ENCODE measurements around the gene PXDN.
"Not testable (repeated sequence)": the region's sequence is repeated elsewhere in the genome, so short reads cannot be mapped to it uniquely, and the experiment has no call there.

Gene PXDN

DNA sequence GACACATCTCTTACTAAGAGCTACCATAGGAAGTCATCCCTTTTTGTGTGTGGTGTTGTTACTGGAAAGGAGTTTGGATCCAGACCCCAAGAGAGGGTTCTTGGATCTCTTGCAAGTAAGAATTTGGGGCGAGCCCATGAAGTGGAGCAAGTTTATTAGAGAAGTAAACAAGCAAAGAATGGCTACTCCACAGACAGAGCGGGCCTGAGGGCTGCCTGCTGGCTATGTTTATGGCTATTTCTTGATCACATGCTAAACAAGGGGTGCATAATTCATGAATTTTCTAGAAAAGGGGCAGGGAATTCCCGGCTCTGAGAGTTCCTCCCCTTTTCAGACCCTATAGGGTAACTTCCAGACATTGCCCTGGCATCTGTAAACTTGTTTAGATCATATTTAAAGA, 30.6 kb upstream of the PXDN start:
- DNase-seq (ENCODE audit: low read depth), result no peak

DNA sequence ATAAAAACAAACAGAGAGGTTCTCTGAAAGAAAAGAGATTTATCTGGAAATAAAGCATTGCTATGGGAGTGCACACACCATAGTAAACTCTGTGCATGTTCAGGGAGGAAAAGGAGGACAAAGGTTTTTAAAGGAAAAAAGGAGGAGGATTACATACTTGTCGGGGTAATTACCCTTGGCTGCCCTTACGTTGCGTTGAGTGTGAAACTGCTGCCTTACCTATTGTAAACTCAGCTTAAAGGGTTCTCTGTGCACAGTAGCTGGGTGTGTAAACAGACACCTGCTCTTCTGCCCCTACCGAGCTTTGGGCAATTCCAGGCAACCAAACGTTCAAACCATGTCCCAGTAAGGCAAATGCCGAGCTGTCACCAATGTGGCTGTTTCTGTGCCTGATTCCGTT, 29.6 kb upstream of the PXDN start:
- DNase-seq (ENCODE audit: low read depth), result no peak

DNA sequence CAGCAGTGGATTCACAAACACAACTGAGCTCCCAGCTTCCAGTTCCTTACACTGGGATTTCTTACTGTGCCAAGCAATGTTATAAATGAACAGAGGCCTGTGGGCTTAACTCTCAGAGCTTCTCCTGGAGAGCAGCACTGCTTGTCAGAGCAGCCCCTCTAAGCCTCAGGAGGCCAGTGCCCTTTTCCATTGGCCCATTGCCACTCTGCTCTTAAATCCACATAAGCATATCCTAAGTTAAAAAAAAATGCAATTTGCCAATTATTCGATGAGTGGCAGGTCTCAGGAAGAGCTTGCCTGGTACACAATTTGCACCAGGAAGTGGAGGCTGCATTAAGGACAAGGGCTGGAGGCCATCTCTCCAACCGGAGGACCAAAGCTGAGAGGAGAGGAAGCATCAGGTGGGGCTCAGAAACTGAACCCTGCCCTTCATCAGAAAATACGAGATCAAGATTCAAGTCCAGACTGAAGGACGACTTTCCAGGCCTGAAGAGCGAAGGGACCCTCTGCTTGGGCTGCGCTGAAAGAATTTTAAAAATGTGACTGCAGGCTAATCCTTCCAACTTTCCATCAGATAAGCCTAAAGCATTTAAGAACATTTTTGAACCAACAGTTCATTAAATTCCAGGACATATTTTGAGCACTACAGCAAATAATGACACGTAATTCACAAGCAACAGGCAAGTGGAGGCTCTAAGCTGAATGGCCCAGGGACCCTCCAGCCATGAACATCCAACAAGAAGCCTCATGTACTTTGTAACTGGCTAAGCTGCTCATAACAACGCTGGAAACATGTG, 28.4 kb upstream of the PXDN start:
- no peak for DNase-seq (ENCODE audit: low read depth)

DNA sequence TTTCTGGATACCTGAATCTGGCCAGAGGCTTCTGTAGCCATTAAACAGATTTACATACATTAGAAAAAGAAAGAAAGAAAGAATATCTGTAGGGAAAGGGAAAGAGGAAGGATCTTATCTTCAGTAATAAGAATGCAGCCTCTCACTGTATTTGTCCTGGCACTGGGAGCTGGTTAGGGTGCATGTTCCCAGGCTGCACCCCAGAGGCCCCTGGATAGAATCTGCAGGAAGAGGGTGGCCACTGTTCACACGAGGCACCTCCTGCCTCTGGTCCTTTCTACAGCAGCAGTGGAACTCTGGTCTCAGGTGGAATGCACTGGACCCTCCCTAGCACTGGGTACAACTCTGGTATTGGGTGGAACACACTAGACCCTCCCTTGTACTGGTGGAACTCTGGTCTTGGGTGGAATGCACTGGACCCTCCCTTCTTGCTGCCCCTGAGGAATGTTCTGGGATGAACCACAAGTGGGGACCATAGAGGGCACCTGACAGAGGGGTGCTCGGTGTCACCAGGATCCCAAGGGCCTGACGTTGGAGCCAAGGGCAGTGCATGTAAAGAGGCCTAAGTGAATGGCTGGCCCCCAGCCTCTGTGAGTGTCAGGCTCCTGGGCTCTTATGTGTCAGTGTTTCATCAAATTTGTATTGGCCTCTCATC, 27.4 kb upstream of the PXDN start:
- no peak for DNase-seq (ENCODE audit: low read depth)

DNA sequence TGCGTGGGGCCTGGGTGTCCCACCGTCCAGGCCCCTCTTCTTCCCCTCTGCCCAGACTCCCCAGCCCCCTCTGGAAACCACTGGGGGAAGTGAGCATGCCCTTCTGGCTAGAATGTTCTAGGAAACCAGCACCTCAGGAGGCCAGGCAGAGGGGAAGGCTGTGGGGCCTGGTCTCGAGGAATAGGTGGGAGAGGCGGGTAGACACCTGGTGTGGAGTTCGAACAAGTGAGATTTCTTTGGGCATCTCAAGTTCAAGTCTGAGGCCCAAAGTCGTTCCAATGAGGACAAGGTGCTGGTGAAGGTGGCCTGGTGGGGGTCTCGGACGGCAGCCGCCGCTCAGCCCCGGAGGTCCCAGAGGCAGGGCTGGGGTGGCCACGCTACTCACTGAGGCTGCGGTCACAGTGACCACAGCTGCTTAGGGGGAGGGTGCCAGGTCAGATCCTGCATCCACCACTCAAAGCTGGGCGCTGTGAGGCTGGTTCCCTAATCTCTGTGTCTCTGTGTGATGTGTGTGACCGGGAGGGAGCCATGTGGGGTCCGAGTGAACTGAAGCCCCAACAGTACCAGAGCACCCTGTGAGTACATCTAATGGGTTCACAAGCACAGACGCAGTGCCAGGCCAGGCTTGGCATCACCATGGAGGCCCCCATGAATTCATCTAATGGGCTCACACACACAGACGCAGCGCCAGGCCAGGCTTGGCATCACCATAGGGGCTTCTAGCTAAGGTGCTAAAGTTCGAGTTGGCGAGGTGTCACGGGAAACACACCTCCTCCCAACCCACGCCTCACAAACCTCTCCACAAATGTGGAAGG, 26.5 kb upstream of the PXDN start:
- DNase-seq (ENCODE audit: low read depth), result no peak

DNA sequence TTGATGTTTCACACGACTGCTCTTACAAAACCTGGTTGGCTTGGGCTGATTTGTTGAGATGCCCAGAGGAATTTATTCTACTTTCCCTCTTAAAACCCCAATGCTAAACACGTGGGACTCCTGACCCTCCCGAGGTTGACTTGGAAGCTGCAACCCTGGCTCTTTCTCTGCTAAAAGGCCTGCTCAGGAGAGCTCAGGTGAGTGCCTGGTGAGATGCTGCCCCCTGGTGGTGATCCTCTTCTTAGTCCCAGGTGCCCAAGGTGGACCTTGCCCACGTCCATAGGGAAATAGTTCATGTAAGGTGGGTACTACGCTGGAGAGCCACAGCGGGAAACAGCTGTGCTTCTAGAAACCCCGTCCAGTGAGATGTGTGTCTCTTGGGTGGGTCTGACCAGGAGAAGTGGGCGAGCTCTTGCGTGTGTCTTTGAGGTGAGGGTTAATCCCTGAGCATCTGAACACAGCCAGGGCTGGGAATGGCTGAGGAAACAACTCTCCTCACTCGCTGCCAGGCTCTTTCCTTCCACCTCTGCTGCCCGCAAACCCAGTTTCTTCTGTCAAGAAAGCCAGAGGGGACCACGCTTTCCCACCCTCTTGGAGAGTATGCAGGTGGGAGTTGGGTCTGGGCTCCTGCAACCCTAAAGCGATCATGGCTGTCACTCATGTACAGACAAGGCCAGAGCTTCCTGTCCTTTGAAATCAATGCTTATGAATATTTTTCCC, 25.5 kb upstream of the PXDN start:
- no peak for DNase-seq (ENCODE audit: low read depth)

DNA sequence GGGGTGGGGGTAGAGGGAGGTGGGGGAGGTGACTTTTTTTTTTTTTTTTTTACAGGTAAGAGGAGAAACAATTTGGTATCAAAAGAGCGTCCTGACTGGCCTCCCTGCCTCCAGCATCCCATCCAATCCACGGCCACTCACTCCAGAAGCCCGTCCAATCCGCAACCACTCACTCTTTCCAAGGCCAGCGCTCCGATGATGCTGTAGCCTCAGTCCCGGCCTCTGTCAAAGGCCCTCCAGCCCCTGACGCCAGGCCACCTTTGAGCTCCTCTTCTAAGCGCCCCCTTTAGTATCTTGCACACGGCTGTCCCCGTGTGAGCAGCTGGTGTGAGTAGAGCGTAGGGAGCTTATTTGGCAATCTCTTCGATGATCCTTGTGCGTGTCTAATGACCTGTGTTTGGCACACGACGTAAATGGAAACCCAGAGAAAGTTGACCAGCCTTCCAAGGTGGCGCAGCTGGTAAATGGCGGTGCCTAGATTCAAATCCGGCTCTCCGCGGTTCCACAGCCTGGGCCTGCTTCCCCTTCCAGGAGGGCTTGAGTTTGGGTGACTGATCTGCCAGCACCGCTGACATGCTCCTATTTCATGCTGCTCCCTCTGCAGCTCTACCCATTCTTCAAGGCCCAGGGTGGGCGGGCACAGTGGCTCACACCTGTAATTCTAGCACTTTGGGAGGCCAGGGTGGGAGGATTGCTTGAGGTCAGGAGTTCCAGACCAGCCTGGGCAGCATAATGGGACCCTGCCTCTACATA, 23.8 kb upstream of the PXDN start:
- no peak for DNase-seq (ENCODE audit: low read depth)

DNA sequence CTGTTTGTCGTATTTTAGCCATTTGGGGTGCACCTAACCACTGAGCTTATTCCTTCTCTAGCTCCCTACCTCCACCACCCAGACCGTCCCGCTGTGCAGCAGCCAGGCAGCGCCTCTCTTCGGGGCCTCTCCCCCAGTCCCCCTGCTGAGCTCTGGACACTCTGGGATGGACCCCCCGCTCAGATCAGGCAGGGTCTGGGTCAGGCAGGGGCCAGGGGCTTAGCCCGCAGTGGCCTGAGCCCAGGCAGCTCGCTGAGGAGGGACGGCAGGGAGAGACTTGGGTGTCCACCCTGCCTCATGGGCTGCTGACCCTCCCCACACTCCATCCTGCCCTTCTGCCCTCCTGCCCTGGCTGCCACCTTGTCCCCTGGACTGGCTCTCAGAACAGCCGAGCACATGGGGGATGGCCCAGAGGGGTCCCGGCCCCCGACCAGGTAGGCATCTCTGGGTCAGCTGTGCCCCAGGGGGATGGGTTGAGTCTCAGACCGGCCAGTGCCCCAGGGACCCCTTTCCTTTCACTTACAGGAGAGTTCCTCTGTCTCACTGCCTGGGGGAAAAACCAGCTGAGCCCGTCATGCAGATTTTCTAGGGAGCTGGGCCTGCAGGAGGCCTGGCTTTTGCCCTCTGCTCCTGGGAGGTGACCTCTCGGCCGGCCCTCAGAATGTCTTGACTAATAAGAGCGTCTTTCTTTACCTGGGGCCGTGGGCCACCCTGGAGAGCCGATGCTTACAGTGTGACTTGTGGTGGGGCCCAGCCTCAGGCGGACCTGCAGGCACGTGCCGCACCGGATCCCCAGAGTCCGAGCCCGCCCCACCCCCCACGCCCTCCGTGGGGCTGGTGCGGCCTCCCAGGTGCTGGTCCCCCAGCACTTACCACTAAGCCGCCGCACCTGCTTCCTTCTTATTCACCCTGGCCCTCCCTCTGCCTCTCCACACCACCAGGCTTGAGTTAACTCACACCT, 22.8 kb upstream of the PXDN start:
- no peak for DNase-seq (ENCODE audit: low read depth)

DNA sequence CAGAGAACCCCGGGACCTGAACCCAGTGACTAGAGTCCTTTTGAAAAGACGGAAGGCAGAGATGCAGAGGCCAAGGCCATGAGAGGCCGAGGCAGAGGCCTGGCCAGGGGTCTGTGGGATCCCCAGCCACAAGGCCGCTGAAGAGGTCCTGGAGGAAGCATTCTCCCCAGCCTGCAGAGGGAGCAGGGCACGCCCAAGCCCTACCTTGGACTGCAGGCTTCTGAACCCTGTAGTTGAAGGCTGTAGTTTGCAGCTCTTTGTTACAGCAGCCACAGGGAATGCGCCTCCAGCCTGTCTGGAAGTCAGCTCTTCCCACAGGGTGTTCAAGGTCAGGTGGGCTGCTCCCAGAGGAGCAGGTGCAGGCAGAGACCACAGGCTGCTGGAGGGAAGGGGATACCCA, 22.1 kb upstream of the PXDN start:
- no peak for DNase-seq (ENCODE audit: low read depth)

DNA sequence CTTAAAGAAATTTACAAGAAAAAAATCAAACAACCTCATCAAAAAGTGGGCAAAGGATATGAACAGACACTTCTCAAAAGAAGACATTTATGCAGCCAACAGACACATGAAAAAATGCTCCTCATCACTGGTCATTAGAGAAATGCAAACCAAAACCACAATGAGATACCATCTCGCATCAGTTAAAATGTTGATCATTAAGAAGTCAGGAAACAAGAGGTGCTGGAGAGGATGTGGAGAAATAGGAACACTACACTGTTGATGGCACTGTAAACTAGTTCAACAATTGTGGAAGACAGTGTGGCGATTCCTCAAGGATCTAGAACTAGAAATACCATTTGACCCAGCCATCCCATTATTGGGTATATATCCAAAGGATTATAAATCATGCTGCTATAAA, 20.9 kb upstream of the PXDN start:
- DNase-seq (ENCODE audit: low read depth), result not testable (repeated sequence)

DNA sequence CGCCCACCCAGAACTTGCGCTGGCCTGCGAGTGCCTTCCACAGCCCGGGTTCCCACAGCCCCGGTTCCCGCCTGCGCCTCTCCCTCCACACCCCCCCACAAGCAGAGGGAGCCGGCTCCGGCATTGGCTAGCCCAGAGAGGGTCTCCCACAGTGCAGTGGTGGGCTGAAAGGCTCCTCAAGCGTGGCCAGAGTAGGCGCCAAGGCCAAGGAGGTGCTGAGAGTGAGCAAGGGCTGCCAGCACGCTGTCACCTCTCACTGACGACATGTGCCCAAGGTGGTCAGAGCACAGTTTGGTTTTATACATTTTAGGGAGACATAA, 15.3 kb upstream of the PXDN start:
- DNase-seq (ENCODE audit: low read depth), result no peak

DNA sequence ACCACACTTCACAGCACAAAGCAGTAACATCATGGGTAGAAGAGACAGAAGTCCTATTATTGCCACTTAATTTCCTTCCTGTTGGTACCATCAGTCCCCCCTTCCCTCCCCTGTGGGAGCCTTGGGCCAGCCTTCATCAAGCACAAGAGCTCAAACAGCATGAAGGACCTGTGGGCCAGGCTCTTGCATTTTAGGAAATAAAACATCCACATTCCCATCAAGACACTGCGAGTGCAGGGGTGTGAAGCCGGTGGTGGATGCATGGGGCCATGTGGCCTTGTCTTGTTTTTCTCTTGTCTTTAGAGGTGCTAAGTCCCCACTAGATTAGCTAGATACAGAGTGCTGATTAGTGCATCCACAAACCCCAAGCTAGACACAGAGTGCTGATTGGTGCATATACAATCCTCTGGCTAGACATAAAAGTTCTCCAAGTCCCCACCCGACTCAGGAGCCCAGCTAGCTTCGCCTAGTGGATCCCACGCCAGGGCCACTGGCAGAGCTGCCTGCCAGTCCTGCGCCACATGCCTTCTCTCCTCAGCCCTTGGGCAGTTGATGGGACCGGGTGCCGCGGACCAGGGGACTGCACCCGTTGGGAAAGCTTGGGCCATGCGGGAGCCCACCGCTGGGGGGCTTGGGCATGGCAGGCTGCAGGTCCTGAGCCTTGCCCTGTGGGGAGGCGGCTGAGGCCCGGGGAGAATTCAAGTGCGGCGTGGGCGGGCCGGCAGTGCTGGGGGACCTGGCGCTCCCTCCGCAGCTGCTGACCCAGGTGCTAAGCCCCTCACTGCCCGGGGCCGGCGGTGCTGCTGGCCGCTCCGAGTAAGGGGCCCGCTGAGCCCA, 14.7 kb upstream of the PXDN start:
- no peak for DNase-seq (ENCODE audit: low read depth)

DNA sequence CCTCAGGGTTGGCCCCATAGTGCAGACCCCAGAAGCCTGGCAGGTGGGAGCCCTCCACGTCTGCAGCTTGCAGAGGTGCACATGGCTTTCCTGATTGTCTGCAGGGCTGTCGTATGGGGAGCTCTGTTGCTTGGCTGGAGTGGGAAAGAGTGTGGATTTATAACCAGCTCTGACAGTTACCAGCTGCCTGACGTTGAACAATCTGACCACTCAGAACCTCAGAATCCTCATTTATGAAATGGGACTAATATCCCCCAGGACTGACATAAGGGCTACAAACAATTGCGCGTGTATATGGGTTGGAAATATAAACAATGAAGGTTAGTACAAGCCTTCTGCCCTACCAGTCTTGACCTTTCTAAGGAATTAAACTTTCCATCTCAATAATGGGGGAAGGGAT, 13.9 kb upstream of the PXDN start:
- no peak for DNase-seq (ENCODE audit: low read depth)

DNA sequence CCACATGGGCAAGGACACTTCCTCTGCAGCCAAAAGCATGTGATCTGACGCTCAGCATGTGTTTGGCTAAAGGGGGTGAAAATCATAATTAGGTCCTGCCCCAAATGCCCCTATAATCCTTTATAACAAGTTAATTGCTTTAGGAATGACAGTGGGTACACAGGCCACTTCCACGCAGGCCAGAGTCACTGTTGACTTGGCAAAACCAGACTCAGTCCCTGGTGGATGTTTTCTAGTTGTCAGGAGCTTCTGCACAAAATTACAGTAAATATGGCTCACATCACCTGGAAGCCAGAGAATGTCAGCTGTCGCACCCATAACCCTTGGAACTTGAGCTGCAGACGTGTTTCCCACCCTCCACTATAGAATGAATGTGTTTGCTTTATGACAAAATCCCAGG, 13.3 kb upstream of the PXDN start:
- DNase-seq (ENCODE audit: low read depth), result no peak

DNA sequence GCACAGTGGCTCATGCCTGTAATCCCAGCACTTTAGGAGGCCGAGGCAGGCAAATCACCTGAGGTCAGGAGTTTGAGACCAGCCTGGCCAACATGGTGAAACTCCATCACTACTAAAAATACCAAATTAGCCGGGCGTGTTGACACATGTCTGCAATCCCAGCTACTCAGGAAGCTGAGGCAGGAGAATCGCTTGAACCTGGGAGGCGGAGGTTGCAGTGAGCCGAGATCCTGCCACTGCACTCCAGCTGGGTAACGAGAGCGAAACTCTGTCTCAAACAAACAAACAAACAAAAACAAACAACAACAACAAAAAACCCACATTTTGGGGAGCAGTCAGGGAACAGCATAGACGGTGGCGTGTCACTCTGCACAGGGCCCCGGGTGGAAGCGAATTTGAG, 12.8 kb upstream of the PXDN start:
- not testable (repeated sequence) for DNase-seq (ENCODE audit: low read depth)

DNA sequence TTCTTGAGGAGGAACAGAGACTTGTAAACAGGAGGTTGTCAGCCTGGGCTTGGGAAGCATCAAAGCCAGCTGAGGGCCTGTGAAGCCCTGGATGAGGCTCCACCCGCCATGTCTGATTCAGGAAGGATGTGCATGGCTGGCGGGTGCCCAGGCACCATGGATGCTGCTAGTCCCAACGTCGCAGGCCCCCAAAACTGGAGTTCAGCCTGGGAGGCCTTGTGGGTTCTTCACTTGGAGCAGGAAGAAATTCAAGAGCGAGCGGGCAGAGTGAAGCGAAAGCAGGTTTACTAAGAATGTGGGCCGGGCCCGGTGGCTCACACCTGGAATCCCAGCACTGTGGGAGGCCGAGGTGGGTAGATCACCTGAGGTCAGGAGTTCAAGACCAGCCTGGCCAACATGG, 12.1 kb upstream of the PXDN start:
- DNase-seq (ENCODE audit: low read depth), result no peak

DNA sequence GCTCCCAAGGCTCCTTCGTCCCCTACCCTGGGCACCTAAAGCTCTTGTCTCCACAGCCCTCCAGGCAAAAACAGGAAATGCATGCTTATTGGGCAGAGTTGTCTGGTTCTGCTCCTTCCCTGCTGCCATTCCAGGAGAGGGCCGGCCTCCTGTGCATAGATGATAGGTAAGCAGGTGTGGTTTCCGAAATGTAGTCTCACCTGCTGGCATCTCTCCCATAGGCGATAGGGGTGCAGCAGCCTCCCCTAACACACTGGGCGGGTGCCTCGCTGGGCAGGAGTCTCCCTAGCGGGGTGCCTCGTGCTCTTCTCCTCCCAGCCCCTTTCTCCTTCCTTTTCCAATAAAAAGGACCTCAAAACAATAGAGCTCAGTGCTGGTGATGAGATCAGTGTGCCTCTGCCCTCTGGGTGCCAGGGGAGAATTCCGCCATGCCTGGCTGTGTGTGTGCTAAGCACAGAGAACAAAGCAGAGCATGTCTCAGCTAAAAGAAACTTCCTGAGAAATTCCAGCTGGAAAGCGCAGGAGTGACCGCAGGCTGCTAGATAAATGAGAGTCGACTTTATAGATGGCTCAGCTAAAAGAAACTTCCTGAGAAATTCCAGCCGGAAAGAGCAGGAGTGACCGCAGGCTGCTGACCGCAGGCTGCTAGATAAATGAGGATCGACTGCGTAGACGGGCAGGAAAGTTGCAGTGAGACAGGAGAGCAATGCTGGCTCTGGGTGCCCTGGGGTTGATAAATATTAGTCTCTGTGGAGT, 11.3 kb upstream of the PXDN start:
- DNase-seq (ENCODE audit: low read depth), result no peak

DNA sequence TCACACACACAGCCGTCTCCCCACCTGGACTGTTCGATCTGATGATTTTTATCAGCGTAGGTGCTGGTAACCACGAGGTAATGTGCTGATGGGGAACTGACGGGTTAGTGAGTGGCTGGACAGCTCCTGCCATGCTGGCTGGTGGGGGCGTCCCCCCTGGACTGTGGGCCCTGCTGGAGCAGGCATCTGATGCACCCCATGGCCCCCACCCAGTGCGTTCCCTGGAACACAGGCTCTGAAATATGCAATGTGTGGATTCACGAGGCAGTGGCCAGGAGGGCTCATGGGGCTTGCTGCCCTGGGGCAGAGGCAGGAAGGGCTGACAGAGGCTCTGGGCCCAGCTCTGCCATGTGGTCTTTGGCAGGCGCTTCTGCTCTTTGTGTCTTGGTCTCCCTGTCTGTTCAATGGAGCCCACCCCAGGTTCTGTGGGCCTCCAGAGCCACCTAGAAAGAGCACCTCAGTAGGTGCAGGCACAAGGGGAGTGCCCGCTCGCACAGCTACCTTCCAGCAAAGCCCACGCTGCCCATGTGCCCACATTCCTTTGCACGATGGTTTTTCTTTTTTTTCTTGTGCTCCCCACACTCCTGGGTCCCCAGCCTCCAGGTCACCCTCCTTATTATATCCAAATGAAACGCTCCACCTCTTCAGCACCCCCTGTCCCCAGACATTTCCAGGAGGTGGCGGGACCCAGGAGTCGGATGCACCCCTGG, 10.3 kb upstream of the PXDN start:
- DNase-seq (ENCODE audit: low read depth), result no peak

All from GM04504 (cell line).